Skeletal muscle tissue (tissue), 4 donors: Measurements from ENCODE around the gene ROR1. TPM values are rescaled to one million over a fixed set of nuclear protein-coding genes. Genes with fewer than 3 reads are reported as not detected.

Source experiments
- H3K27ac ChIP-seq: one replicate; pipeline ENCODE4 v1.7.0; 2013; ENCODE audit warnings: mild to moderate bottlenecking, low read depth, low read length, inconsistent platforms
- H3K27me3 ChIP-seq, 3 donors: one replicate each; pipeline ENCODE4 v1.7.0; 2013; ENCODE audit warnings: low read length in 3 of 3; ENCODE audit not compliant: control insufficient read depth in 3 of 3, insufficient read depth in 3 of 3
- H3K36me3 ChIP-seq, 3 donors: one replicate each; pipeline ENCODE4 v1.7.0; 2013; ENCODE audit warnings: low read length in 3 of 3; ENCODE audit not compliant: control insufficient read depth in 3 of 3, insufficient read depth in 3 of 3
- H3K4me1 ChIP-seq, 3 donors: one replicate each; pipeline ENCODE4 v1.7.0; 2013; ENCODE audit warnings: low read length in 3 of 3, mild to moderate bottlenecking in 3 of 3; ENCODE audit not compliant: control insufficient read depth in 3 of 3, insufficient read depth in 3 of 3
- H3K4me3 ChIP-seq, 3 donors: one replicate each; pipeline ENCODE4 v1.7.0; 2013; ENCODE audit warnings: low read length in 3 of 3
- H3K9ac ChIP-seq, 3 donors: one replicate each; pipeline ENCODE4 v1.7.0; 2013; ENCODE audit warnings: low read length in 3 of 3, mild to moderate bottlenecking in 3 of 3, moderate library complexity in 2 of 3, low read depth in 1 of 3
- H3K9me3 ChIP-seq, 3 donors: one replicate each; pipeline ENCODE4 v1.7.0; 2013; ENCODE audit warnings: low read length in 3 of 3; ENCODE audit not compliant: control insufficient read depth in 3 of 3
- total RNA-seq: library from RNA; depleted of rRNA; stranded (reverse); fragments of >200 nt; gene quantifications from one replicate; pipeline ENCODE4 v1.2.3, GENCODE V29; 2014
- donor health status: Osteomylitis.

ROR1 gene
- total RNA-seq, 1 donor from 2014 or later: 7.8 TPM

- Histone ChIP-seq H3K4me3 (no peak overlapping the region), H3K27ac (no peak overlapping the region), H3K9ac (no peak overlapping the region), H3K27me3 (no peaks in the 10 kb centered on the region), H3K9me3 (no peaks in the 10 kb centered on the region), H3K4me1 (peaks cover 0 to 2% (median 0%) of the 10 kb centered on the region in 3 donors), H3K36me3 (no peaks in the 10 kb centered on the region)
Measured at GRCh38 chr1:63885899-63886298, 112.1 kb downstream of the ROR1 start.

GRCh38 chr1:63886340-63886739 is 112.5 kb downstream of the ROR1 start:
- Histone ChIP-seq H3K9me3 (no peaks in the 10 kb centered on the region), H3K27ac (no peak overlapping the region), H3K9ac (no peak overlapping the region), H3K27me3 (no peaks in the 10 kb centered on the region), H3K36me3 (no peaks in the 10 kb centered on the region), H3K4me1 (peaks cover 0 to 2% (median 0%) of the 10 kb centered on the region in 3 donors), H3K4me3 (no peak overlapping the region)

- Histone ChIP-seq H3K9ac (no peak overlapping the region), H3K27me3 (no peaks in the 10 kb centered on the region), H3K27ac (no peak overlapping the region), H3K4me3 (no peak overlapping the region), H3K9me3 (no peaks in the 10 kb centered on the region), H3K36me3 (no peaks in the 10 kb centered on the region), H3K4me1 (peaks cover 0 to 3% (median 0%) of the 10 kb centered on the region in 3 donors)
Measured at GRCh38 chr1:63887809-63888208, 114.0 kb downstream of the ROR1 start.

- Histone ChIP-seq H3K9me3 (no peaks in the 10 kb centered on the region), H3K9ac (no peak overlapping the region), H3K4me1 (peaks cover 0 to 3% (median 0%) of the 10 kb centered on the region in 3 donors), H3K36me3 (no peaks in the 10 kb centered on the region), H3K27ac (no peak overlapping the region), H3K4me3 (no peak overlapping the region), H3K27me3 (no peaks in the 10 kb centered on the region)
Measured at GRCh38 chr1:63888984-63889383, 115.2 kb downstream of the ROR1 start.

GRCh38 chr1:63890468-63890867 is 116.7 kb downstream of the ROR1 start:
- no peaks in the 10 kb centered on the region for H3K9me3 ChIP-seq

GRCh38 chr1:63891060-63891690 is 117.4 kb downstream of the ROR1 start:
- H3K36me3 ChIP-seq: no peaks in the 10 kb centered on the region
- H3K9ac ChIP-seq: no peak overlapping the region
- no peaks in the 10 kb centered on the region for H3K27me3 ChIP-seq
- peaks cover 0 to 3% (median 0%) of the 10 kb centered on the region in 3 donors for H3K4me1 ChIP-seq
- no peak overlapping the region for H3K27ac ChIP-seq
- no peaks in the 10 kb centered on the region for H3K9me3 ChIP-seq
- H3K4me3 ChIP-seq: no peak overlapping the region

More at GRCh38 chr1:63890468-63890867, 116.7 kb downstream of the ROR1 start:
- Histone ChIP-seq H3K27ac (no peak overlapping the region), H3K36me3 (no peaks in the 10 kb centered on the region), H3K9ac (no peak overlapping the region), H3K4me1 (peaks cover 0 to 3% (median 0%) of the 10 kb centered on the region in 3 donors), H3K4me3 (no peak overlapping the region), H3K27me3 (no peaks in the 10 kb centered on the region)

- Histone ChIP-seq H3K9ac (no peak overlapping the region), H3K27me3 (no peaks in the 10 kb centered on the region), H3K36me3 (no peaks in the 10 kb centered on the region), H3K4me1 (peaks cover 0 to 3% (median 0%) of the 10 kb centered on the region in 3 donors), H3K27ac (no peak overlapping the region), H3K4me3 (no peak overlapping the region), H3K9me3 (no peaks in the 10 kb centered on the region)
Measured at GRCh38 chr1:63892632-63893395, 119.0 kb downstream of the ROR1 start.

GRCh38 chr1:63893976-63894375 is 120.2 kb downstream of the ROR1 start:
- Histone ChIP-seq H3K9ac (no peak overlapping the region), H3K27ac (no peak overlapping the region), H3K36me3 (no peaks in the 10 kb centered on the region), H3K4me3 (no peak overlapping the region), H3K4me1 (peaks cover 0 to 3% (median 0%) of the 10 kb centered on the region in 3 donors), H3K27me3 (no peaks in the 10 kb centered on the region), H3K9me3 (no peaks in the 10 kb centered on the region)

GRCh38 chr1:63894627-63895265 is 120.9 kb downstream of the ROR1 start:
- H3K4me1 ChIP-seq: peaks cover 0 to 3% (median 0%) of the 10 kb centered on the region in 3 donors
- H3K9ac ChIP-seq: no peak overlapping the region
- H3K27me3 ChIP-seq: no peaks in the 10 kb centered on the region
- no peaks in the 10 kb centered on the region for H3K36me3 ChIP-seq
- no peaks in the 10 kb centered on the region for H3K9me3 ChIP-seq
- H3K27ac ChIP-seq: no peak overlapping the region
- H3K4me3 ChIP-seq: no peak overlapping the region

GRCh38 chr1:63896755-63897154 is 122.9 kb downstream of the ROR1 start:
- no peak overlapping the region for H3K4me3 ChIP-seq
- H3K4me1 ChIP-seq: peaks cover 0 to 3% (median 0%) of the 10 kb centered on the region in 3 donors
- no peaks in the 10 kb centered on the region for H3K9me3 ChIP-seq
- no peak overlapping the region for H3K9ac ChIP-seq
- no peaks in the 10 kb centered on the region for H3K36me3 ChIP-seq
- H3K27me3 ChIP-seq: no peaks in the 10 kb centered on the region
- no peak overlapping the region for H3K27ac ChIP-seq
